CD4-positive, alpha-beta T cell treated with Interleukin-1 beta for 1 hour (primary cell): Measurements from ENCODE around the gene STX10.
A peak's percentile ranks its signal among the peaks of the same experiment; 100 is the strongest.
"Not testable (repeated sequence)": the region's sequence is repeated elsewhere in the genome, so short reads cannot be mapped to it uniquely, and the experiment has no call there.

Experiments
- DNase-seq, 2 donors: peaks; one replicate each; pipeline ENCODE4 v3.0.0-alpha.2; 2020 to 2022

The STX10 gene

GRCh38 chr19:13150187-13150930 lies at the start of gene STX10, which contains the start of gene IER2:
Gene STX10, minus strand, starts transcription at chr19:13150375. Its CDS starts 202 bp downstream, at chr19:13150173.
Gene IER2, plus strand, starts transcription at chr19:13150411. Its CDS starts 2,776 bp downstream, at chr19:13153187.
- peak; percentile 95 for DNase-seq

- DNase-seq, result no peak
Observed at GRCh38 chr19:13198634-13199033, 48.5 kb upstream of the STX10 start.

DNA sequence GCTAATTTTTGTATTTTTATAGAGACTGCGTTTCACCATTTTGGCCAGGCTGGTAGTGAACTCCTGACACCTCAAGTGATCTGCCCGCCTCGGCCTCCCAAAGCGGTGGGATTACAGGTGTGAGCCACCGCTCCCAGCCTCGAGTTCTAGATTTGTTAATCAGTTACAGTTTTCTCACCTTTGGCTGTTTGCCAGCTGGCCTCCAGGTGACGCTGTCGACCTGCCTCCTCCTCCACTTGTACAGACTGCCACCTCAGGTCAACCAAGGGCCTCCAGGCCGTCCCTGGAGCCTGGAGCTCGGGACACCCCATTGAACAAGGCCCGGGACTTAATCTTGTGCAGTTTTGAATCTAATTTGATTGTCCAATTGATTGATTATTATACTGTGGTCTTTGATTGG lies 45.5 kb upstream of the STX10 start:
- peak; percentile 62 to 74 for DNase-seq

- DNase-seq, result no peak
Observed at GRCh38 chr19:13190781-13191540, 40.8 kb upstream of the STX10 start.

DNA sequence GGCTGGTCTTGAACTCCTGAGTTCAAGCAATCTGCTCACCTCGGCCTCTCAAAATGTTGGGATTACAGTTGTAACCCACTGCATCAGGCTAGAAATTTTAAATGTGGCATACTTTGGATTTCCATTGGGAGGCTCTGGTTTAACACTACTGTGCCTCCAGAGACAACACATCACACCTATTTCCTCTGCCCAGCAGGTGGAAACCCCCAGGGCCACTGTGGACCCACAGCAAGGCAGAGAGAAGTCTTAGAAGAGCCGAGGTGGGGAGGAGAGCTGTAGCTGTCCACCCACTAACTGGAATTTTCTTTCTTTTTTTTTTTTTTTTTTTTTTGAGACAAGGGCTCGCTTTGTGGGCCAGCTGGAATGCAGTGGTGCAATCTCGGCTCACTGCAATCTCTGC lies 39.4 kb upstream of the STX10 start:
- no peak for DNase-seq

DNA sequence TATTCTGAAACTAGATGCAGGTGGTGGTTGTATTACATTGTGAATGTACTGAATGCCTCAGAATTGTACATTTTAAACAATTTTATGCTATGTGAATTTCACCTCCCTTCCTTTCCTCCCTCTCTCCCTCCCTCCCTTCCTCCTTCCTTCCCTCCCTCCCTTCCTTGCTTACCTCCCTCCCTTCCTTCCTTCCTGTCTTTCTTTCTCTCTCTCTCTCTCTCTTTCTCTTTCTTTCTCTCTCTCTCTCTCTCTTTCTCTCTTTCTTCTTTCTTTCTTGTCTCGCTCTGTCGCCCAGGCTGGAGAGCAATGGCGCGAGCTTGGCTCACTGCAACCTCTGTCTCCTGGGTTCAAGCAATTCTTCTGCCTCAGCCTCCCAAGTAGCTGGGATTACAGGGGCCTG lies 37.2 kb upstream of the STX10 start:
- DNase-seq, result no peak

GRCh38 chr19:13186688-13187087 lies 36.5 kb upstream of the STX10 start:
- DNase-seq, result not testable (repeated sequence)

GRCh38 chr19:13185763-13186657 lies 35.8 kb upstream of the STX10 start:
- DNase-seq, result not testable (repeated sequence)

- not testable (repeated sequence) for DNase-seq
Observed at GRCh38 chr19:13184926-13185325, 34.8 kb upstream of the STX10 start.

GRCh38 chr19:13181747-13182388 lies 31.7 kb upstream of the STX10 start:
- peak; percentile 43 for DNase-seq

- DNase-seq, result not testable (repeated sequence)
Observed at GRCh38 chr19:13178291-13178690, 28.1 kb upstream of the STX10 start.

DNA sequence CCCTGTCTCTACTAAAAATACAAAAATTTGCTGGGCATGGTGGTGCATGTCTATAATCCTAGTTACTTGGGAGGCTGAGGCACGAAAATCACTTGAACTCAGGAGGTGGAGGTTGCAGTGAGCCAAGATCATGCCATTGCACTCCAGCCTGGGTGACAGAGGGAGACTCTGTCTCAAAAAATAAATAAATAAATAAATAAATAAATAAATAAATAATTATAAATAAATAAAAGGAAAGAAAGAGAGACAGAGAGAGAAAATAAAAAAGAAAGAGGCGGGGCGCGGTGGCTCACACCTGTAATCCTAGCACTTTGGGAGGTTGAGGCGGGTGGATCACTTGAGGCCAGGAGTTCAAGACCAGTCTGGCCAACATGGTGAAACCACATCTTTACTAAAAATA lies 27.4 kb upstream of the STX10 start:
- not testable (repeated sequence) for DNase-seq

- no peak for DNase-seq
Observed at GRCh38 chr19:13176345-13176744, 26.2 kb upstream of the STX10 start.

- no peak for DNase-seq
Observed at GRCh38 chr19:13173139-13173737, 23.1 kb upstream of the STX10 start.

GRCh38 chr19:13172346-13173138 lies 22.4 kb upstream of the STX10 start:
- peak; percentile 71 to 74 for DNase-seq

DNA sequence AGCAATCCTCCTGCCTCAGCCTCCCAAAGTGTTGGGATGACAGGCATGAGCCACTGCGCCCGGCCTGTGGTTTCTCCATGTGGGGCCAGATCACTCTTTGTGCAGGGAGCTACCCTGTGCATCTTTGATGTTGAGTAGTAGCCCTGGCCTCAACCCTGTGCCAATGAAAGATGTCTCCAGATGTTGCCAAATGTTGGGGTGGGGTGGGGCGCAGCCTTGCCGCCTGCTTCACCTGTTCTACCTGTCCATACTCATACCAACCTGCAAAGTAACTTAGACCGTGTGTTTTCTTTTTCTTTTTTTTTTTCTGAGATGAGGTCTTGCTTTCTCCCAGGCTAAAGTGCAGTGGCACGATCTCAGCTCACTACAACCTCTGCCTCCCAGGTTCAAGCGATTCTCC lies 21.0 kb upstream of the STX10 start:
- DNase-seq, result no peak

DNA sequence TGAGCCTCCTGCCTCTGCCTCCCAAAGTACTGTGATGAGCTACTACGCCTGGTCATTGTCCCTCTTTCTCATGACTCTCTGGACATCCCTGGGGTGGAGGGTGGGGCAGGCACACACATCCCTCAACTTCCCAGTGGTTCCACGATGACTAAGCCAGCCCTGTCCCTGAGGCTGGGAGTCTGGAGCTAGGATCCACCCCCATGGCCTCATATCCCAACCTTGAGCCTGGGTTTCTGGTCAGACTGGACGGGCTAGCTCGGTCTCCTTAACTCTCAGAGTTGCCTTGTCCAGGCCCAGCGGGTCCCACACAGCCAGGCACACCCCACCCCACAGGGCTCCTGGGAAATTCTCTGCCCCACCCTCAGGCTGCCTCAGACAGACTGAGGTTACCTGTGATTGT lies 19.6 kb upstream of the STX10 start:
- no peak for DNase-seq

DNA sequence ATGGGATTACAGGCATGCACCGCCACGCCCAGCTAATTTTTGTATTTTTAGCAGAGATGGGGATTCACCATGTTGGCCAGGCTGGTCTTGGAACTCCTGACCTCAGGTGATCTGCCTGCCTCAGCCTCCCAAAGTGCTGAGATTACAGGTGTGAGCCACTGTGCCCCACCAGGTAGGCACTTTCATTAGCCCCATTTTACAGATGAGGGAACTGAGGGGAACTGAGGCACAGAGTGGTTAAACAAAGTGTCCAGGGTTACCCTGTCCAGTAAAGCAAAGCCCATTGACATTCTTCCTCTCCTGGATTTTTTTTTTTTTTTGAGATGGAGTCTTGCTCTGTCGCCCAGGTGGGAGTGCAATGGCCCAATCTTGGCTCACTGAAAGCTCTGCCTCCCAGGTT lies 16.0 kb upstream of the STX10 start:
- DNase-seq, result not testable (repeated sequence)

GRCh38 chr19:13165162-13165997 lies 15.2 kb upstream of the STX10 start:
- DNase-seq, result no peak
